Activated CD8-positive, alpha-beta memory T cell treated with anti-CD3 and anti-CD28 coated beads, Interleukin-2, amount 50 U/mL, for 24 hours (primary cell): ENCODE measurements around the gene CAMK2B.
A peak's percentile ranks its signal among the peaks of the same experiment; 100 is the strongest.

Source experiments
- DNase-seq: peaks from one replicate; pipeline ENCODE4 v3.0.0-alpha.2; 2020; ENCODE audit errors: extremely low read depth

The CAMK2B gene

DNA sequence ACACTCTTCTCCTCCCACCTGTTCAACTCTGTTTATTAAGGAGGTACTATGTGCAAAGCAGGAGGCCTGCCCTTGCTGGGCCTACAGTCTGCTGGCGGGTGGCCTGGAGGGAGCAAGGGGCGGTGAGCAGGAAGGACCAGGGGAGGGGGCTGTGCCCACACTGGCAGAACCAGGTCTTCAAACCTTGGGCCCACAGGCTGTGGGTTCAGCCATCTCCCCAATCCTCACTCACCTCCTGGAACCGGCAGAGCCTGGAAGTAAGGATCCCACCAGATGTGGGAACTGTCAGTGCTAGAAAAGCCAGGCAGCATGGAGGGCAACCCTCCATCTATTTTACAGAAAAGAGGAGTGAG is 50.8 kb downstream of the CAMK2B start:
- DNase-seq: no peak

- no peak for DNase-seq
These were observed 51.4 kb downstream of the CAMK2B start for GRCh38 chr7:44273681-44274622.

- DNase-seq: no peak
These were observed 52.4 kb downstream of the CAMK2B start for GRCh38 chr7:44272981-44273380.

DNA sequence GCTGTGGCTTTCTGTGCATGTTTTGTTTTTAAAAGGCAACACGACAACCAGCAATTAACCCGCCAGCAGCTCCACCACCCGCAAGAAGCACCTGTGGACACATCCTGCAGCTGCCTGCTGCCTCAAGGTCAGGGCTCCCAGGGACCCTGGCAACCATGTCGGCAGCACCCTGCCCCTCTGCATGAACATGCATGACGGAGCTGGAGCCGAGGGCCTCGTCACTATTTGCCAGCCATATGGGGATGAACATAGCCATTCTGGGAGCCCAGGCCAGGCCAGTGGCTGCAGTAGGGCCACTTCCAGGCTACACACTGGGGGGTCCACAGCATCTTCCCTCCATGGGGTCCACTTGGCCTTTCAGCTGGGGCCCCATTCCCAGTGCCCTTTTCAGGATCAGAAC is 52.9 kb downstream of the CAMK2B start:
- no peak for DNase-seq

DNA sequence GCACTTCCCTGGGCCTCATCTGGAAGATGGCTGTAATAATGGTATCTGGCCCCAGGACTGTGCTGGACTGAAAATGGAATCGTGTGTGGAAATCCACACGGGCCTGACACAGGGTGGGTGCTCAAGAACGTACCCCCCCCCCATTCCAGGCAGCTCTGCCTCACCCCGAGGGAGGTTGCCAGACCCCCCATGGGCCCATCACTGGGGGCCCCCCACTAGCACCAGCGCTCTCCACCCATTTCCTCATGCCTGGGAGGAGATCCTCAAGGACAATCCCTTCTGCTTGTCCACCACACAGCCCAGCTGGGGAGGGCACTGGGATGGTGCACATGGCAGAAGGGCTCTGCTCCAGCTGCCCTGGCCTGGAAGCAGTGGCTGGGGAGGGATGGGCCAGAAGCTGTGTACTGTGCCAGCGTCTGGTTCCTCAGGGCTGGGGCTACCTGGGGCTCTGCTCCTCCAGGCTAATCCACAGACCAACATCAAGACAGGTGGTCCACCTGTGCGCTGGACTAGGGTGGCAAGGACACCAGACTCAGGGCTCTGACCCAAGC is 55.4 kb downstream of the CAMK2B start:
- no peak for DNase-seq

DNA sequence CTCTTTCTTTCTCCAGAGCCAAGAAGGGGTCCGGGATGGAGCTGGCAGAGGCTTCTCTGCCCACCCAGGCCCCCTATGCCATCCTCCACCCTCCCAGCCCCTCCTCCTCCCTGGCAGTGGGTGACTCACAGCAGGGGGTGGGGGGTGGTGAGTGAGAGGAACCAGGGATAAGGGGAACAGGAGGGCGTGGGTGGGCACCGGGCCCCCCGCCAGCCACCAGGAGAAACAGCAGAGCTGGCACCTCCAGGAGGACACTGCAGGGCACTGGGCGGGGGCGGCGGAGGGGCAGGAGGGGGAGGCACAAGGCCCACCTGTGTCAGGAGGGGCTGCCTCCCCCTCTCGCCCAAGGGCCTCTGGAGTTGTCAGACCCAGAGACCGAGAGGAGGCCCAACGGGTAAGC is 56.0 kb downstream of the CAMK2B start:
- no peak for DNase-seq

GRCh38 chr7:44268671-44269070 is 56.7 kb downstream of the CAMK2B start:
- no peak for DNase-seq

DNA sequence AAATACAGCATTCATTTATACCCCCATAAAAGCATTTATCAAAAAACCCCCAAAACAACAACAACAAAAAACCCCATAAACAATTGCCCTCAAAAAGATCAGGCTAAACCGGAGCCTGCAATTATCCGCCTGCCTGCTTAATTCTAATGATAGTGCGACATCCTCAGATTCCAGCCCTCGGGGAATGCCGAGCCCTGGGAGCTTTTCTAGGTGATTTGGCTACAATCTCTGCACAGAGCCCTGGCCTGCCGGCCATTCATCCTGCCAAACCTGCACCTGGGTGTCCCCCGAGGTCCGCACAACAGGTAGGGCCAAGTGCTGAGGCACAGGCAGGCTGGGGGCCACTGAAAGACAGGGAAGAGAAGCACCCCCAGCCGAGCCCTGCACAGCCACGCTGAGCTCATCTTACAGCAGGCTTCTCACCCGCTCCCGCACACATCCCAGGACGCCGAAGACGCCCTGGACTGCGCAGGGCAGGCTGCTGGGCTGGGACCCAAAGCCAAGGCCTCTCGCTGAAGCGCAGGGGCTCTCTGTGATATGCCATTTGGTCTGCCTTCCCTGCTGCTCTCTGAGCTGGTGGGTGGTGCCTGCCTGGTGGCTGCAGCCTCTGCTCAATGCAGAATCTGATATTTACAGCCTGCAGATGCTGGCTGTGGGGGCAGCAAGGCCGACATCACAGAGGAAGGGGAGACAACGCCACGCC is 57.5 kb downstream of the CAMK2B start:
- DNase-seq: no peak

GRCh38 chr7:44267178-44267577 is 58.2 kb downstream of the CAMK2B start:
- DNase-seq: no peak

DNA sequence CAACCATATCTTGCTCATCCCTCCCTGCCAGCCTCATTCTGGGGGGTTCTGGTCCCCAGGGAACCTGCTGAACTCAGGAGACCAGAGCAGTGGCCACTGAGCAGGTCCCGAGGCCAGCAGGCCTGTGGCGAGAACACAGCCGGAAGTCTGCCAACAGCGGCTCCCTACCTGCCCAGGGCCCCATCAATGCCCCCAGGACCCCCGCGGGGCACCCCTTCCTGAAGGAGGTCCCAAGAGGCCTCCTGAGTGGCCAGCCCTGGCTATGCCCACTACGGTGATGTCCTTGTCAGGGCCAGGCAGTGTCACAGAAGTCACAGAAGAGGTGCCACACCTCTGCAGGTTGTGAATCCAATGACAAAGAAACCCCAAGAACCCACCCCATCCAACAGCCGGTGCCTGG is 58.9 kb downstream of the CAMK2B start:
- DNase-seq: no peak

DNA sequence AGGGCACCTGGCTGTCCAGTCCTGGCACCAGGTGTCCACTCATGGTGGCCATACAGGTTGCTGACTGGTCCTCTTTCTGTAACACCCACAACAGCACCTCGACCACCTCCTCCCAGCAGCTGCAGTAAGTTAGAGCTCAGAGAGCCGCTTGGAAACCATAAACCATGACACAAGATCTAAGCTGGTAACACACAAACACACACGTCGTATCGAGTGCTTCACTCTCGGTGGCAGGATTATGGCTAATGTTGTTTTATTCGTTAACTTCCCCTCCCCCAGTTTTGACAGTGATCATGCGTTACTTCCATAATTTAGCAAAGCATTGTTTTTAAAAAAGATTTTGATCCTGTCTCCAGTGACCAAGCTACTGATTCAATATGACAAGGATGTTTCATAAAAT is 59.7 kb downstream of the CAMK2B start:
- no peak for DNase-seq

- DNase-seq: no peak
These were observed 61.0 kb downstream of the CAMK2B start for GRCh38 chr7:44264221-44264931.

- no peak for DNase-seq
These were observed 61.9 kb downstream of the CAMK2B start for GRCh38 chr7:44263326-44264082.

DNA sequence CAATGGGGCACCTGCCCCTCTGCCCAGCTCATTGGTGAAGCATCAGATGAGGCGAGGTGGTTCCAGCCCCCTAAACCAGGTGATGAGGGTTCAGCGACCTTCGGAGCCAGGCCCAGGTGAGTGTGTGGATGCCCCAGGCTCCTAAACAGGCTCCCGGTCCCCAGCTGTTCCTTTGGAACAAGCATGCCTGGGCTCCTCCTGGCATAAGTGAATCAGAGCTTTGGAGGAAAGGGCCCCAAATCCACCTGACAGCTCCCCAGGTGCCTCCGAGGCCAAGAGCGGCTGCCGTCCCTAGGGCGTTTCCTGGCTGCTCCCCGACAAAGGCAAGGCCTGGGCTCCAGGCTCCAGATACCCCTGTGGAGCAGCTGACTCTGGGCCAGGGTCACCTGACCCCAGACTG is 63.4 kb downstream of the CAMK2B start:
- DNase-seq: no peak

DNA sequence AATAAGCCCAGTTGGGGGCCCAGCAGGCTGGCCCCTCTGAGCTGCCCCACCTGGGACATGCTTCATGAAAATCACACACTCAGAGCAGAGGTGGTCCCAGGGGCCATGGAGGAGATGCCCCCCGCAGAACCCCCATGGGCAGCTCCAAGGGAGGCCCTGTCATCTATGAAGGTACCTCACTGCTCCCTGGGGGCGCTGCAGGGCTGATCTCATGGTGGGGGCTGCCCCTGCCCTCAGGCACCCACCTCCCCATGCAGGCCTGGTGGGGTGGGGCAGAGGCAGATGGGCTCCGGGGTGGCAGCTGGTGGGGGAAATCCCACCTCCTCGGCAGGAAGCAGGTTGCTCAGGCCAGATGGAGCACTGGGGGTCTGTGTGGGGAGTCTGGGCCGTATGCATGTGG is 64.2 kb downstream of the CAMK2B start:
- DNase-seq: no peak

DNA sequence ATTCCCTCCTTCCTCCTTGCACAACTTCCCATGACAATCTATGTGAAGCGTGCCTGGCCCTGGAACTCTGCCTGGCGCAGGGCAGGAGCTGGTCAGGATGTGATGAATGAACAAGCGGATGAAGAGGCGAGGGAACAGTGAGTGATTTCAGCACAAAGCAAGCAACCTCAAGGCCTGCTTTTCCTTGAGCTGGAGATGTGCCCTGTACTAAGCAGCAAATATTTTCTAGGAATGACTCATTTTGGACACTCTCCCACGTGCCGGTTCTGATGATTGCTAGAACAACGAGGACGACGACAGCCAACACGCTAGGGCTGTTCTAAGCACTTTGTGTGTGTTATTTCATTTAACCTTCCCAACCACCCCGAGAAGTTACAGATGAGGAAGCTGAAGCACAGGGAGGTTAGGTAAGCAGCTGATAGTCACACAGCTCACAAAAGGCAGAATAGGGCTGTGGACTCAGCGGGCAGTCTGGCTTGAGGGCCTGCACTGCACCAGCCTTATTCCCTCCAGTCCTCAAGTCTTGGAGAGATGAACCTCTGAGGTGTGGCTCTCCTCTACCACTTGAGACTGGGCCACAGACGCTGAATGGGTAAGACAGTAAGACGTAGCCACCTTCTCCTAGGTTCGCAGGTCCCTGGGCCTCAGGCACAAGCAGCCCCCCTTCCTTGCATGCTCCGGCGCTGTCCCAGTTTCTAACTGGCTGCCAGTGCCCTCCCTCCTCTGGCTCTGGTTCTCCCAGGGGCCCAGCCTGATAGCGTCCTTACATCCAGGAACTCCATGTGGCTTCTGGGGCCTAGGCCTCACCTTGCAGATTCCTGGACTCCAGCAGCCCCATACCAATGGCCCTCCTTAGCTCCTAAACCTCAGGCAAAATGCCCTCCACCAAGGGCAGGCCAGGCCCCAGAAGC is 65.6 kb downstream of the CAMK2B start:
- no peak for DNase-seq

GRCh38 chr7:44258865-44259546 is 66.4 kb downstream of the CAMK2B start:
- DNase-seq: no peak

DNA sequence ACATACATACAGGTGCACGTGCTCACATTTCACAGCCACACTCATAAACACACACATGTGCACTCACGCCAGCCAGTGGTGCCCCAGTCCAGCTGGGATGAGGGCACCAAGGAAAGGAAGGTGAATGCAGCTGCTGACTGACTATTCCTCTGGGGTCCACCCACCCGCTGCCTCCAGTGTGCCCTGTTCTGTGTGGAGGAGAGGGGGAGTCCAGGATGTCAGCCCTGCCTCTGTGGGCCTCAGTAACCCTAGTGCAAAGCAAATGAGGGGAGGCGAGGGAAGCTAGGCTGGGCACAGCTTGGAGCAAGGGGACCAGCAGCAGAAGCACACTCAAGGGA is 67.0 kb downstream of the CAMK2B start:
- no peak for DNase-seq

- peak; percentile 66 for DNase-seq
These were observed 67.6 kb downstream of the CAMK2B start for GRCh38 chr7:44257618-44258422.
